DMS53 (cell line): ENCODE data around the gene ADNP2.

Source experiments
- DNase-seq: peaks from one replicate; lab custom pipeline; 2025; lab: John Stamatoyannopoulos, UW

ADNP2 gene

DNA sequence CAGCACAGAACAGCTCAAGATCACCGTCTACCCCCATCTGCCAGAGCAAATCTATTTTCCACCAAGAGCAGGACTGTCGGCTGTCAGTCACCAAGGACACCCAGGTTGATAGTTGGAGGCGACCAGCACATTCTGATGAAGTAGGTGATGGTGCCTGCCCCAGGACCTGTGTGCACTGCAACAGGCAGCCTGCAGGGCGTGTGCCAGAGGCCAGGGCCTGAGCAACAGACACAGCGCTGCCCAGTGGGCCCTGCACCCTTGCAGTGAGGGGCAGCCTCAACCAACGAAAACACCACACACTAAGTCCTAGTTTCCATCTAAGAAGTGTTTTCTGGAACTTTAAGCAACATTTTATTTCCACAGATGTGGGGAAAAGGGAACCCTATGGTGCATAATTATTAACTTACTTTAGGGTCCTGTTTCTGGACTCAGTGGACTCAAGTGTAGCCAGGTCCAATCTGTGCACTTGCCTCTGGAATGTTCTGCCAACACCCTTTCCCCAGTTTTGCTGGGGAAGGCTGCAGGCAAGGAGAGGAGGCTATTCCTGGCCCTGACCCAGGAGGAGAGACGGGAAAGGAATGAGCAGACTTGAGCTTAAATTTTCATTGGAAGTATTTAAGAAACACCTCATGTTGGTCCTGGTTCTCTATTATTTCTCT lies 61.5 kb downstream of the ADNP2 start:
- no peak for DNase-seq

DNA sequence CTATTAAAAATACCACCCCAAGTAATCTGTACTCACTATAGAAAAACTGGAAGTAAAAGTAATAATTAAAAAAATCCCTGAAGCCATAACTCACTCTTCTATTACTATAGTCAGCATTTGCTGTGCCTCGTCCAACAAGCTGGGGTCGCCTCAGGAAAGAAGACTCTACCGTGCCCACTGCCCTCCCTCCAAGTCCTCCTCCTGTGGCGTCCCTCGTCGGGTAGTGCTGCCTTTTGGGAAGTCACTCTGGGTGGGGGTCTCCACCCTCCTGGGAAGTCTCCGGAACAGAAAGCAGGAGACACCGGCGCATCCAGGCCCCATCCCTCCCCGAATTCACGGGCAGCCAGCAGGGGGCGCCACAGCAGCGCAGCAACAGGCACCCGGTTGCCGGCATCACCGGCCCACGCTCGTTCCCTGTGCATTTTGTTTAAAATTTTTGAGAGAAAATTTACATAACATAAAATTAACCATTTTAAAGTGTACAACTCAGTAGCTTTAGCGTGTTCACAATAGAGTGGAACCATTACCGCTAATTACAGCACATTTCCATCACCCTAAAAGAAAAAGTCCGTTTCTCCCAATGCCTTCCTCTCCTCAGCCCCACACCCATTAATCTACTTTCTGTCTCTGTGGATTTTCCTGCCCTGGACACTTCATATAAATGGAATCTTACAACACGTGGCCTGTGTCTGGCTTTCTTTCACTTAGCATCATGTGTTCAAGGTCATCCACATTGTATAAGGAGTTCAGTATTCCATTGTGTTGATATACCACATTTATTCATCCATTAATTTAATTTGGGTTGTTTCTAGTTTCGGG lies 62.2 kb downstream of the ADNP2 start:
- peak; percentile 63 for DNase-seq

DNA sequence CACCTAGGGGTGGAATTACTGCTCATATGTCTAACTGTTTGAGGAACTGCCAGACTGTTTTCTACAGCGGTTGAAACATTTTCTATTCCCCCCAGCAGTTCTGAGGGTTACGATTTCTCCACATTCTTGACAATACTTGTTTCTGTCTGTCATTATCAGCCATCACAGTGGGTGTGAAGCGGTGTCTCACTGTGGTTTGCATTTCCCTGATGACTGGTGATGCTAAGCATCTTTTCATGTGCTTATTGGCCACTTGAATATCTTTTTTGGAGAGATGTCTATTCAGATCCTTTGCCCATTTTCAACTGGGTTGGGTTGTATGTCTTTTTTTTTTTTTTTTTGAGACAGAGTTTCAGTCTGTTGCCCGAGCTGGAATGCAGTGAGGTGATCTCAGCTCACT lies 63.0 kb downstream of the ADNP2 start:
- DNase-seq, result no peak

DNA sequence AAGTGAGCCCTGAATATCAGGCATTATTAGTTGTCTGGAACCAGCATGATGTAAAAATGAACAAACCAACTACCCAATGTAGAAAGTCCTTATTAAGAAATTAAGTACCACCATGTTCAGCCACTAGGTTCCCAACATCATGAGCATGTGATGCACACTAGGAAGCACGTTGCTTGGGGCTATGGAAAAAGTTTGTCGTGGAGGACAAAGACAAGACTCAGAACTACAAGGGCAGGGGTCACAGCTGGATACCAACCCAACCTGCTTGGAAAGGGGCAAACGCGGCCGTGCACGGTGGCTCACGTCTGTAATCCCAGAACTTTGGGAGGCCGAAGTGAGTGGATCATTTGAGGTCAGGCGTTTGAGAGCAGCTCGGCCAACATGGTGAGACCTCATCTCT lies 64.0 kb downstream of the ADNP2 start:
- no peak for DNase-seq

DNA sequence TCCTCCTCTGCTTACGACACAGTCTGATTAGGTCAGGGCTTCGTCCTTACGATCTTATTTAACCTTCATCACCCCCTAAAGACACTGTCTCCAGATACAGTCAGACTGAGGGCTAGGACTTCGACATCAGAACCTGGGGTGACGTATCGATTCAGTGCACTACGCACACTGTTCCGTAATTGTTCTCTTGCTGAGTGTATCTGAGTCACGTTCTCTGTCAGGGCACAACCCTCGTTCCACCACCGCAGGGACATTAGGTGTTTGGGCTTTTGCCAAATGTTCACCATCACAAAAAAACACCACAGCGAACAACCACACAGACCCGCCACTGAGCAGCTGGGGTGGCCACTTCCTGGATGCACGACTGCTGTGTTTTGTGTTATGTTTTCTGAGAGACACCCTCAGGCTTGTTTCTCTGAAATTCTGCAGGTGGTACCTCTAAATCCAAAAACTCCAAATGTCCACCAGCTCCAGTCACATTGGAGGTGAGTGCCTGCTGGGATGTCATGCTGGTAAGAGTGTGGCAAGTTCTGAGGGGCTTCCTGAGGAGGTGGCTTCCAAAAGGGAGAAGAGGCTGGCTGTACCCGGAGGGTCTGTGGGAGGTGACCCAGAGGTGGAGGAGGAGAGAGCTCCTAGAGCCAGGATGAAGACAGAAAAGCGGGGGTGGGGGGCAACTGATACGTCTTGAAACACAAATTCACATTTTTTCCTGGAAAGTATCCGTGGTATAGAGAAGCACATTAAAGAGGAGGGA lies 66.6 kb downstream of the ADNP2 start:
- DNase-seq, result no peak

DNA sequence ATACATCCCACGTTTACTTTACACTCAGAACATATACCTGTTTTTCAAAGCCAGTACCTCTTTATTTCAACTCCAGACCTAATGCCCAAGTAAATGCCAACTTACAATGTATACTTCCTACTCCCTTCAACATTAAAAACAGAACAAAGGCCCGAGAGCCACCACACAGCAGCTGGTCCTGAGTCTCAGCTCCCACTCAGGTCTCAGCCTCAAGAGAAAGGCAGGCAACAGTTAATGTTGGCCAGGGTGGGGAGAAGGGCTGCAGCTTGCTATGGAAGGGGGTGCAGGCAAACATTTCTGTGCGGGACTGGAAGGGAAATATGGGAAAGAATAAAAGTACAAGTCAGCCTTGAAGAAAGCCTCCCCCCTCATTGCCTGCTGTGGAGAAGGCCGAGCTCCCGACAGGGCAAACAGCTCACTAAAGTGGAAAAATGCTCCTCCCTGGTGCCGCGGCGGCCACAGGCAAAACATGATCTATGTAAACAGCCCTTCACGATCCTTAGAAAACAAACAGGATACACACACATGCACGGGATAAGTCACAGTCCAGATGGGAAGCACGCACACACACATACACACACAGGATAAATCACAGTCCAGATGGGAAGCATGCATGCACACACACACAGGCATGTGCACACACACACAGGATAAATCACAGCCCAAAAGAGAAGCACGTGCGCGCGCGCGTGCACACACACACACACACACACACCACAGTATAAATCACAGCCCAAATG lies 67.4 kb downstream of the ADNP2 start:
- DNase-seq, result peak; percentile 83

DNA sequence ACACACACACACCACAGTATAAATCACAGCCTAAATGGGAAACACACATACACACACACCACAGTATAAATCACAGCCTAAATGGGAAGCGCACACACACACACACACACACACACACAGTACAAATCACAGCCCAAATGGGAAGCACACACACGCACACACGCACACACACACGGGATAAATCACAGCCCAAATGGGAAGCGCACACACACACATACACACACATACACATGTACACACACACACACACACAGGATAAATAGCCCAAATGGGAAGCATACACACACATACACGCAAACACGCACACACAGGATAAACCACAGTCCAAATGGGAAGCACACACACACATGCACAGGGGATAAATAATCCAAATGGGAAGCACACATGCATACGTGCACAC lies 68.1 kb downstream of the ADNP2 start:
- no peak for DNase-seq

DNA sequence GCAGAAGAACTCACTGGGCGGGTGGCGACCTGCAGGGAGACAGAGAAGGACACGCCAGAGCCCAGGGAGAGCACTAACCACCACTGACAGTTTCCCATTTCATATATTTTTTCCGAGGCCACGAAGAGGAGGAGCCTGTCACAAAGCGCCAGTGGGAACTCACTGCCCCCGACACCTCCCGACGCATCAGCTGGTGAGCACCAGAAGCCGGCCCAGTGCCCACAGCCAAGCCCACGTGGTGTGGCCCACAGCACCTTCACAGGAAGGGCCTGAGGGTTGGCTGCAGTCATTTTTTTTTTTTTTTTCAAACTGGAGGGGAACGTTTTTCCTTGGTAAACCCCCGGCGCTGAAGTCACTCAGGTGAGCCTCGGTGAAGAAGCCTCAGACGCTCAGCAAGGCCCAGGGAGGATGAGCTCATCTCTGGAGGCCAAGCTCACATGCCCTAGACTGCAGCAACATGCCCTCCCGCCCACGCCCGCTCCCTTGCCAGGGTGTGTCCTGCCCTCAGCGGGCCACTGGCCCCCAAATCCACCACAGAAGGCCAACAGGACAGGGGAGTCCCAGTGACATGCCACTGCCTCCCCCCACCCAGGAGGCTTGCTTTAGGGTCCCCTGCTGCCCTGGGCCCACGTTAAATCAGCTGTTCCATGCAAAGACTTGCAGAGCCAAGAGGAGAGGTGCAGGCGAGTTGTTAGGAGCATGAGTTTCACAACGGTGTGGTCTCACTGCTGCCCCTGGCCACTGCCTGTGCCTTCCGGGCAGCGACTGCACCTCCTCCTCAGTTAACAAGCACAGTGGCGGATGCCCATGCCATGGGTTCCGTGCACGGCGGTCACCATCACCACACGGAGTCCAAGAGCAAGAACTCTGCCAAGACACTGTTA lies 70.1 kb downstream of the ADNP2 start:
- no peak for DNase-seq

DNA sequence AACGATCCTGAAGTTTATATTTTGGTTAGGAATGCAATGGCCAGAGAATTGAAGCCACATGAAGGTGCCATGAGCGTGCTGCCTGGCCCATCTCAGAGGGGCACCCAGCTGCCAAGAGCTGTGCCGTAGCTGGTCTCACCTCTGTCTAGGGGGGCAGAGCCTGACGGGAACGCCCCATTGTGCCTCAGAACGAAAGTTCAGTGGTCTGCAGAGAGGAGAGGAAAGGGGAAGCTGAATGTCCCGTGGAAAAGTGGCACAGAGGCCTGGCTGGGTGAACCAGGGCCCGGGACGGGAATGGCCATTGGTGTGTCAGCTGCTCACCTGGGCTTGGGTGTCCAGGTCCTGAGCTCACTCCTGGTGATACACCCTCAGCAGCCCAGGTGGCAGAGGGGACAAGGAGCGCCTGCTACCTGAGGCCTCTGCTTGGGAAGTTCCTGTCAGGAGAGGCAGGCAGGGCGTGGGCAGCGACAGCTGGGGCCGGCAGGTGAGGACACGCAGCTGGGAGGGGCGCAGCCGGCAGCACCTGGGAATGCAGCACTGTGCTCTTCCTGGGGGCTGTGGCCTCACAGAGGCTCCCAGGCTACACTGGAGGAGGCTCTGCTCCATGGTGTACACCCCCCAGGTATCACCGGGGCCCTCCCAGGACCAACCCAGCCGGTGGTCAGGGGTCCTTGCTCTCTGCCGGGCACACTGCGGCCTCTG lies 70.9 kb downstream of the ADNP2 start:
- peak; percentile 90 for DNase-seq

DNA sequence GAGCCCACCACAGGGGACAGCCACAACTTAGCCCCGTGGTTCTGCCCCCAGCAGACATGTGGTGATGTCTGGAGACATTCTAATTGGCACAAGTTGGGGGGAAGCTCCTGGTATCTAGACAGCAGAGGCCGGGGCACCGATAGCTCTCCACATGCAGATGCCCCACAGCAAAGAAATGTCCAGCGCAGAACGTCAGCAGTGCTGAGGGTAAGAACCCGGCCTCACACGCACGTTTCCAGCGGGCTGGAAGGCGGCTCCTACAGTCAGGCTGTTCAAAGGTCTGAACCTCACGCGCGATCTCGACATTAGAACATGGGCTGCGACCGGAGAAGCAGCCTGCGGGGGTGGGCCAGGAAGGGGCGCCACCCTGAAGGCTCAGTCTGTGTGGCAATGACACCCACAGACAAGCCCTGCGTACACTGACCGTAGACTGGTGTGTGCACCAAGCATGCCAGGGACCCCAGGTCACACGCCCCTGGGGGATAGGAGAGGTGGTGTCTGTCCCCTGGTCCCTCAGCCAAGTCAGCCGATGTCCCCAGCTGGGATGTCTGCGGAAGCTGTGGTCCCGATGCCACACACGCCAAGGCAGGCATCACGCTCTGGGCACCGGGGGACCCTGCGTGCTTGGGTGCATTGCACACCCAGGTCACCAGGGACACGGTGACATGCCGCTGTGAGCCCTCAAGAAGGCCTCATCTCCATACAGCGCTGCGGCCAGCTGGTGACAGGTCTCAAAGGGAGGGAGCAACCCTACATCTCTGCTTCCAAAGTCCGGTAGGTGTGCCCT lies 71.9 kb downstream of the ADNP2 start:
- no peak for DNase-seq

DNA sequence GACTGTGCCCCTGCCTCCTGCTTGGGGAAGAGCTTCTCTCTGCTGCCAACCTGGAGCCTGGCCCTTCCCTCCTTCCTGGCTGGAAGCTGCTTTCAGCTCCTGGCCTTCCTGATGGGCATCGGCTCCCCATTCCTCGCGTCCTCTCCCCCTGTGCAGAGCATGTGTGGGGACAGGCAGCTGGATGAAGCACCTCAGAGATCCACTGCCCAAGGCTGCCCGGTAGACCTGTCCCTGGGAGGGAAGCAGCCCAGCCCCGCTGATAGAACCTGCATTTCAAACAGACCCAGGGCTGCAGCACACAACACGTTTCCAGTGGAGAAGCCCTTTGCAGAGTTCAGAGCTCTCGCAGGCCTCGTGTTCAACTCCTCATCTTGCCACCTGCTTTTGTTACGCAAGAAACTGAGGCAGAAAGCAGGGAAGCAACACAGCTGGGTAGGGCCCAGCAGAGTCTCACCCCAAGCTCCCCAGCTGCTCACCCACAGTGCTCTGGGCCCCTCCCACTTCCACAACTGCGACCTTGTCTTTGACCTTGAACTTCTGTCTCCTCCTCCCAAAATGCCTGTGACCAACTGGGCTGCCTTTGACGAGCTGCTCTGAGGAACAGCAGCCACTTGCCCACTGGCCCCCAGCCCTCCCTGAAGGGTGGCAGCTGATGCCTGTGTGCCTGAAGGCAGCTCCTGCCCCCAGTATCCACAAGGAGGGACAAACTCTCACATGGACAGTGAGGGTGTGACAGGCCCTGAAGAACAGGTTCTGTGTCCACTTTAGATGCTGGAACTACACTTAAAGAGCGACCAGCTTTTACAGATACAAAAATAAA lies 72.8 kb downstream of the ADNP2 start:
- peak; percentile 53 for DNase-seq

DNA sequence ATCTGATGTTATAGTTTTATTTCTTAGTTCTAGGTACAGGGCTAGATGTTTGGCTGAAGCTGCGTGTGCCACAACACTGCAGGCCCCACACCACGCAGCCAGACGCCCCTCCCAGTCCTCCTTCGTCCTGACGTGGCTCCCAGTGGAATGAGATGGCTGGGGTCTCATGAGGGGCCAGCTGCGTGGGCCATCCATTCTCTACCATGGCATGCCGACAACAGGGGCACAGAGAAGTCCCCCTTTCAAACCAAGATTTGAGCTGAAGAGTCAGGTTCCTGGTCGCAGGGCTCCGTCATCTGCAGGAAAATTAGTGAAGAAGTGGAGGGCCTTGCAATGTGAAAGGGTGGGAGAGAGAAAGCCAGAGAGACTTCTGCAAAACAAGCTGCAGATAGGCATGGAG lies 73.8 kb downstream of the ADNP2 start:
- no peak for DNase-seq

DNA sequence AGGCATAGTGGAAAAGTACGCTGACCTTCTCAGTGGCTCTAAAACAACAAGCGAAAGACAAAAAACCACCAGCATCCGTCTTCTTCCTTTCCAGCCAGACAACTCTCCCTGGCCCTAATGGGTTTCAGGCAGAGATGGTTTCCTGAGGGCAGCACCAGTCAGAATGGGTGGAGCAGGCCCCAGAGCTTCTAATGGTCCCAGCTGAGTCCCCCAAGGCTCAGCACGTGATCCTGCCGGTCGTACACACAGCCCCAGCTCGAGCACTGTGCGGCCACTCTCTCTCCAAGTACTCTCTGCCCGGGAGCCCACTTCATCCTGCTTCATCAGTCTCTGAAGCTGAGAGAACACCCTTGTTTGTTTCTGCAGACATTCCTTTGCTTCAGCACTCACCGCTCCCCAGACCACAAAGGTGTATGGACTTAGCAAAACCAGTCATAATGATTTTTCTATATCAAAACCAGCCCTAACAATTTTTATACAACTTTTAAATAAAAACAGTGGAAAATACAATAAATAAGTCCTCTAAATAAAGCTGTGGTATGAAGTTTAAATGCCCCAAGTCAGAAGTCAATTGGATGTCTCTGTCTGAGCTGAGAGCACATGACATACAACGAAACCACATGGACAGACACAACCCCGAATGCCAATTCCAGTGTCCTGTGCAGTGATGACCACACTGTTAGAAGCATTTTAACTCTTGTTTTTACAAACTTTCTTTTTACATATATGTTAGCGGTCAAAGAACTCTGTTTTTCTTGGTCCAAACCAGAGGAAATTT lies 74.4 kb downstream of the ADNP2 start:
- DNase-seq, result no peak

DNA sequence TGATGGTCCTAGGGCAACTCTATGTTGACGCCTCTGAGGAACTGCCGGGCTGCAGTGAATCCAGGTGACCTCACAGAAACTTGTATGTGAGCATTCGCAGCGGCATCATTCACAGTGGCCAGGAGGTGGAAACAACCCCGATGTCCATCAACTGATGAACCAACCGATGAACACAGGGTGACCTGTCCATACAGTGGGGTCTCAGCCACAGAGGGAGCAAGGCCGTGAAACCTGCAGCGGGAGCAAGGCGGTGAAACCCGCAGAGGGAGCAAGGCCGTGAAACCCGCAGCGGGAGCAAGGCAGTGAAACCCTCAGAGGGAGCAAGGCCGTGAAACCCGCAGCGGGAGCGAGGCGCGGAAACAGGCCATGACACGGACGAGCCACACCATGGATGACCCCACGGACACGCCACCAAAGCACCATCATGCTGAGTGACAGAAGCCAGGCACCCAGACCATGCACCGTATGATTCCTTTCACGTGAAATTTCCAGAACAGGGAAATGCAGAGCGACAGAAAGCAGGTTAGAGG lies 75.2 kb downstream of the ADNP2 start:
- DNase-seq, result no peak

DNA sequence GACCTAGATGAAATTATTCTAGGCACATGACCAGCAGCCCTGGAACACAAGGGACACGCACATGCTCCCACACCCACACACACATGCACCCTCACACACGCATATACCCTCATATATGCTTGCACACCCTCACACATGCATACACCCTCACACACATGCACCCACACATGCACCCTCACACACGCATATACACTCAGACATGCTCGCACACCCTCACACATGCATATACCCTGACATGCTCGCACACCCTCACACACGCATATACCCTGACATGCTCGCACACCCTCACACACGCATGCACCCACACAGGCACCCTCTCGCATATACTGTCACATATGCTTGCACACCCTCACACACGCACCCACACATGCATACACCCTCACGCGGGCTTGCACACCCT lies 76.5 kb downstream of the ADNP2 start:
- DNase-seq, result no peak

DNA sequence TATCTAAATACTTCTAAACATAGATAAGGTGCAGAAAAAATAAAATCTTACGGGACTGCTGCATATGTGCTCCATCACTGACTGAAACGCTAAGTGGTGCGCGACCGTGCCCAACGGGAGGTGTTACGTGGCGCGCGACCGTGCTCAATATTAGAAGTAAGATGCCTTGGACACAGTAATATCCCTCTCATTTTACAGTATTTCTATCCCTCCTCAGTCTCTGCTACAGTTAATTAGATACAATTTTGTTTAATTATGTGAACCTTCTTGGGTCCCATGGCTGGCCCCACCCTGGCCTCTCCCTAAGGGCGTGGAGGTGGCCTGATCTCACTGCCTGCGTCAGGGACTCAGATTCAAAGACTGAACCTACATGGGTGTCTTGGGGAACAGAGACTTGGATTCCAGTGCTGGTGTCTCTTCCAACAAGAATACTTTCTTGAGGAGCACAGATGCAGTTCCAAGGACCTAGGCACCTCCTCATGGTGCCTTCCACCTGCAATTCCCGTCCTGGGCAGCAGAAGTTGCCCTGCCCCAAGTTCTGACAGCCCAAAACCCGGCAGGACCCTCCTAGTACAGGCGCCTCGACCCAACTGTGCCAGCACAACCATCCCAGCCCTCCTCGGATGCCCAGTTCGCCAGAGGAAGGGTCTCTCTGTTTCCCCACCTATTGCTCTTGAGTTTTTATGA lies 79.0 kb downstream of the ADNP2 start:
- DNase-seq, result no peak
